ENCODE measurements around the gene AASDHPPT.

GRCh38 chr11:106076171-106076918 is 1.1 kb upstream of the AASDHPPT start:
- no peak for TF ChIP-seq EZH2phosphoT487 (IDR thresholded peaks at IDR 0.05; ENCODE audit: borderline replicate concordance)
- TF ChIP-seq, protein P1, sequence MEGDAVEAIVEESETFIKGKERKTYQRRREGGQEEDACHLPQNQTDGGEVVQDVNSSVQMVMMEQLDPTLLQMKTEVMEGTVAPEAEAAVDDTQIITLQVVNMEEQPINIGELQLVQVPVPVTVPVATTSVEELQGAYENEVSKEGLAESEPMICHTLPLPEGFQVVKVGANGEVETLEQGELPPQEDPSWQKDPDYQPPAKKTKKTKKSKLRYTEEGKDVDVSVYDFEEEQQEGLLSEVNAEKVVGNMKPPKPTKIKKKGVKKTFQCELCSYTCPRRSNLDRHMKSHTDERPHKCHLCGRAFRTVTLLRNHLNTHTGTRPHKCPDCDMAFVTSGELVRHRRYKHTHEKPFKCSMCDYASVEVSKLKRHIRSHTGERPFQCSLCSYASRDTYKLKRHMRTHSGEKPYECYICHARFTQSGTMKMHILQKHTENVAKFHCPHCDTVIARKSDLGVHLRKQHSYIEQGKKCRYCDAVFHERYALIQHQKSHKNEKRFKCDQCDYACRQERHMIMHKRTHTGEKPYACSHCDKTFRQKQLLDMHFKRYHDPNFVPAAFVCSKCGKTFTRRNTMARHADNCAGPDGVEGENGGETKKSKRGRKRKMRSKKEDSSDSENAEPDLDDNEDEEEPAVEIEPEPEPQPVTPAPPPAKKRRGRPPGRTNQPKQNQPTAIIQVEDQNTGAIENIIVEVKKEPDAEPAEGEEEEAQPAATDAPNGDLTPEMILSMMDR (conservative IDR thresholded peaks at IDR 0.05; ENCODE audit: low read length), result no peak
